HK-2 (cell line): Measurements from ENCODE around the gene TNNI3K.

ENCODE experiments used
- DNase-seq: peaks from one replicate; pipeline ENCODE4 v3.0.0-alpha.2; 2018; ENCODE audit not compliant: unreplicated experiment

Gene TNNI3K

GRCh38 chr1:74392186-74392585 is 157.0 kb downstream of the TNNI3K start:
- no peak for DNase-seq

DNA sequence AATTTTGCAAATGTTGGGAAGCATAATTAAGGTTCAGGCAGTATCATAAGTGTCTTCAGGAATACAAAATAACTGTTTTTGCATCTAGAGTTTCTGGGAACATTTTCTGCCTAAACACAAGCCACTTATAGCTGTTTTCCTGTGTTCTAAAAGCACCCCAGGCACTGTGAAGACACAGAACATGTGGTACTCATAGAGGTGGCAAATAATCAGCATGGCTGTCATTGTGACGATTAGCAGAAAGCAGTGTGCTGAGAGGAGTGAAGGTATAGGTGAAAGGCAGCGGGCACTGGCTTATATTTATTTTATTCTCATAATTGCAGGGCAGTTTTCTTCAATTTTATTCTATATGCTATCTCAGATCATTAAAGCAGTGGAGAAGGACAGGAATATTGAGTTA is 157.7 kb downstream of the TNNI3K start:
- DNase-seq: no peak

- no peak for DNase-seq
These were observed 160.4 kb downstream of the TNNI3K start for GRCh38 chr1:74395571-74395970.

GRCh38 chr1:74396462-74396861 is 161.3 kb downstream of the TNNI3K start:
- no peak for DNase-seq

- no peak for DNase-seq
These were observed 161.7 kb downstream of the TNNI3K start for GRCh38 chr1:74396933-74397332.

DNA sequence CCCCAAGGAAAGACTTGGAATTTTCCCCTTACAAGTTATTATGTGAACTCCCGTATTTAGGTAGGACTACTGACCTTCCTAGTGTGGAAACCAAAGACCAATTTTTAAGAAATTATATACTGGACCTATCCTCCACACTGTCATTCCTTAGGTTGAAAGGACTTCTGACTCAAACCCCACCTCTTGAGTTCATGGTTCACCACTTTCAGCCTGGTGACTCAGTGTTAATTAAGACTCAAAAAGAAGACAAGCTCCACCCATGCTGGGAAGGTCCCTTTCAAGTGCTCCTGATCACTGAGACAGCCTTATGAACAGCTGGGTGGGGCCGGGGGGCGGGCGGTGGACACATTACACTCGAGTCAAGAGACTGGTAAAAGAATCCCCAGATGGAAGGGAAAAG is 164.1 kb downstream of the TNNI3K start:
- DNase-seq: peak; percentile 8

DNA sequence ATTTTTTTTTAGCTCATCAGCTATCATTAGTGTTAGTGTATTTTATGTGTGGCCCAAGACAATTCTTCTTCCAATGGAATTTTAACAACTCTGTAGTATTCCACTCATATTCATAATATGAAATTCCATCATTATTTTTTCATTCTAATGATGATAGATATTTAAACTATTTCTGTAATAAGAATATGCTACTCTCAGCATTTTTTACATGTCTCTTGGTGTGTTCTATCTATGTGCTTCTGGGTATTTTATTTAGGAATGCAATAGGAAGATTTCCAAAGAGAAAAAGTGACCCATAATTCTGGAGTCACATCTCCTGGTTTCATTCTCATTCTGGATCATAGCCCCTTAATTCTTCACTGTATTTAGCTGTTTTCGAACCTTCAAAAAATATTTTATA is 167.7 kb downstream of the TNNI3K start:
- no peak for DNase-seq

GRCh38 chr1:74403606-74404005 is 168.4 kb downstream of the TNNI3K start:
- DNase-seq: no peak

GRCh38 chr1:74406759-74407158 is 171.6 kb downstream of the TNNI3K start:
- no peak for DNase-seq

DNA sequence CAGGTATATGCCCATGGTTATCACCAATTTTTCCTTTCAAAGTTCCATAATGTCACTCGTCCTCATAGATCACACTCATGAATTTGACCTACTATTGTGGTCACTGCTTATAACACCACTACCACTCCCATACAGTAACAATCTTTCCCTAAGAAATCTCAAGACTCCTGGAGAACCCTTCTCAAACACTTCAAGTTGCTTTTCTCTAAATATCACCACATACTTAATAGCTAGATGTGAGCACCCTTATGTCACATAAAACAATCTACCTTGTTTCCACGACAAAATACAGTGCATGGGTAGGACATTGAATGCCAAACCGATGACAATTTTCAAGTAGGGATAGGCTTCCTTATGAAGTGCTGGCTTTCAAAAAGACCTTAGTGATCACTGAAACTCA is 172.7 kb downstream of the TNNI3K start:
- DNase-seq: no peak

- no peak for DNase-seq
These were observed 177.1 kb downstream of the TNNI3K start for GRCh38 chr1:74412244-74412643.

DNA sequence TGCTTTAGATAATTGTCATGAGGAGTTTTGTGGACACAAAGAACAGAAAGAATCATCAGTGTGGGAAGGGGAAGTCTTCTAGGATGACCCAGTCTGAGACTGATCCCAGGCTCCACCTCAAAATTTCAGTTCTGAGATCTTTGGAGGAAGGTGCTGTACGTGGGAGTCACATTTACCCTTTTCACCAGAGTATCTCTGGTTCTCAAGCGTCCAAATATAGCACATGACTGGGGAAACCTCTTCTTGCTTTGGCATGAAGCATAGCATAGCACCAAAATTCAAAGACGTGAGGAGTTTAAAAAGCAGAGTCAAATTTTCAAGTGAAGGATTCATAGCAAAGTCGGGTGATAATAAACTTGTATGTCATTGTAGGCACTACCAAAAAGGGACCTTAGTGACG is 180.7 kb downstream of the TNNI3K start:
- DNase-seq: no peak

DNA sequence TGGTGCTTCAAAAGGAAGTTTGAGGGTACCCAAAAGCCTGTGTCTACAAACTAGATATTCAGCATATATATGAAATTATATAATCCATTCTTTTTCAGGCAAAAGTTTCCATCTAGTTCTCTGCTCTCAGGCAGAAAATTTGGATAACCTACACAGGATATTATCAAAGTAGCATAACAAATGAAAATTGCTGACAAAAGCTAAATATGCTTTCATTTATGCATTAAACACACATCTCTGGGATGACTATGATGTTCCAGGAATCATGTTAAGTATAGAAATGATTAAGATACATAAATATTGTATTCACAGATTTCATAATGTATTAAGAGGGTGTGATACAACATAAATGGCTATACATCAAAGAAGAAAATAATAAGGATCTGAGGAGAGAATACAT is 184.4 kb downstream of the TNNI3K start:
- no peak for DNase-seq

DNA sequence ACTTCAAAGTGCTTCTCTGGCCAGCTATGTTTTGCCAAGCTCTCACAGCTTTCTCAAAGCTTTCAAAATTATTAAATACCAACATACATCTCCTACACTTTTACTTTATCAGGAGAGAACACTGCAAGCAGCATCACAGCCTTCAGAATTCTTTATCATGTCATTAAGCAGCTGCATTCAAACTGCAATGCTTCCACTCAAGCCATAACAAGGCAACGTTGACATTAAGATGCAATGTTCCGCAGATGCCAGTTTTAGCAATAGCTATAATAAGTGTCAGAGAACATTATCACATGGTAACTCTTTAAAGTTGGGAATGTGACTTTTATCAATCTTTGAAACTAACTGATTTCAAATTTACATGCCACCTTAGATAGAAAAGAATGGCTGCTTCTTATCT is 185.3 kb downstream of the TNNI3K start:
- DNase-seq: no peak

DNA sequence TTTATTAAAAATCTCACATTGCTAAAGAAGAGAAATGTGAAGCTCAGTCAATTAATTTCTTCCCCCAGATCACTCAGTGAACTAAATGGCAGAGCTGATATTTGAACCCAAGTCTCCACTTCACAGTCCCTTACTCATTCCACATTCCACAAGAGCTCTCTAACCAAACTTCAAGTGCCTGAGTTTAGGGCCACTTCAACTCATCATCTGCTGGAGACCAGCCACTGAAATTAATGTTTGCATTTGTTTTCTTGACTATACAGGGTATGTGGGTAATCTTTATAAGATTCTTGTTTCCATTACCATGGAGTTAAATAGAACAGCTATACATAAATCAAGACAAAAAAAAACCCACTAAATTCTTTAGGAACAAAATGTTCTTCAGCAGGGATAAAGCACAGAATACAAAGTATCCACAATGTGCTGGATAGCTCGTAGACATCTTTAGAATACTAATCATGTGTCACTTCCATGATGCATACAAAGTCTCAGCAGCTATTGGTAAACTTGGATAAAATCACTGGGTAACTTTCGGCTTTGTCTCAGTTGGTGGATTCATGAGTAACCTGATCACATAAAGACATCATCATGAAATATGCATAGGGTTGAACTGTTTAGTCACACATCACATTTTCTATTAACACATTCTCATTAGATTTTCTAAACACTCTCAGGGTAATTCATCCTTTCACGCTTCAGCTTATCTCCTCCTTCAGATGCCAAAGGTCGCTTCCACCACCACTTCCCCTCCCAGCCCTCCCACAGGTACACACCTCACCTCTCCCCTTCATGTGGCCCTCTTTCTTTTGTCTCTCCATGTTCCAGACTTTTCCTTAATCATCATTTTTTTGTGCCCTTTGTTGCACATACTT is 187.5 kb downstream of the TNNI3K start:
- no peak for DNase-seq

- DNase-seq: no peak
These were observed 188.3 kb downstream of the TNNI3K start for GRCh38 chr1:74423471-74423870.

GRCh38 chr1:74425676-74426075 is 190.5 kb downstream of the TNNI3K start:
- no peak for DNase-seq

DNA sequence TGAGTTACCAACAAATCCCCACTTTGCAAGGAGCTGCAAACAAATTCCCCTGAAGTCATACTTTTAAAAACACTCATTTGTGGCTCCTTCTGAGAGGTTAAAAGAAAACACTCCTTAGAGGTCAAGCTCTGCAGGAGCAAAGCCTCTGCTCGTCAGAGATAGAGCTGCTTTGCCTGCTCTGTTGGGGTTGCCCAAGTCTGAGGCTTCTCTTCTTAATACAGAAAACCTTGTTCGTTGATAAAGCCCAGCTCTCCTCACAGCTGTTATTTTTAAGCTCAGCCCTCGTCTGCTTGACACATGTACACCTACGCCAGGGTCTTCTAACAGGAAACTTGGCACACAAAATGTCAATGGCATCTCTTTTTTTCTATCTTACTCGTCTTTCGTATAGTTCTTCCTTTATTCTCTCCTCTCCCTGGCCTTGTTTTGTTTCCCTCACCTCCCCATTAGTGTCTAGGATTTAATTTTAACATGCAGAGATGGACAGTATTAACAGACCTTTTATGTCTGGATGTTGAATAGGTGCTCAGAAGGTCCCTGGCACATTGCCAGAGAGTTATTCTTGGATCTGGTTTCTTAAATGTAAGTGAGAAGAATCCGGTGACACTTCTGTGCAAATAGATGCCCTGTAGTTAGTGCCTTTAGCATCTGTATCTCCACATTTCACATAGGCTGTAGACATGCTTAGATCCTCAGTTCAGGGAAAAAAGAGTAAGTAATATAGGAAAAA is 191.2 kb downstream of the TNNI3K start:
- DNase-seq: no peak

DNA sequence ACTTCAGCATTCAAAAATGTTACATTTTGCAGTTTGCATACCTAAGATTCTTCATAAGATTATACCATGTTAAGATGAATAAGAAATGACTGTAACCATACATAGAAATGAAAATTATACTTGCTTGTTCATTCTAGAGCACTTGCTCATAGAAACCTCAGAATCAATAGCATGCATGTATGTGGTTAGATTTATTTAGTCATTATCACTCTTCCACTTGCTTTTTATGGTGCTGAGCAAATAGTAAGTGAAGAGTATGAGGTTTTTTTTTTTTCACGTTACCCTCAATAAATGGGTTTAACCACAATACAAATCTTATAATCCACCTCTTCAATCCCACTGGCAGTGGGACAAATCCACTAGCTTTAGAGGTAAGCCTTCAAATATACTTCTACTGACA is 192.5 kb downstream of the TNNI3K start:
- DNase-seq: no peak

GRCh38 chr1:74429580-74429979 is 194.4 kb downstream of the TNNI3K start:
- no peak for DNase-seq

DNA sequence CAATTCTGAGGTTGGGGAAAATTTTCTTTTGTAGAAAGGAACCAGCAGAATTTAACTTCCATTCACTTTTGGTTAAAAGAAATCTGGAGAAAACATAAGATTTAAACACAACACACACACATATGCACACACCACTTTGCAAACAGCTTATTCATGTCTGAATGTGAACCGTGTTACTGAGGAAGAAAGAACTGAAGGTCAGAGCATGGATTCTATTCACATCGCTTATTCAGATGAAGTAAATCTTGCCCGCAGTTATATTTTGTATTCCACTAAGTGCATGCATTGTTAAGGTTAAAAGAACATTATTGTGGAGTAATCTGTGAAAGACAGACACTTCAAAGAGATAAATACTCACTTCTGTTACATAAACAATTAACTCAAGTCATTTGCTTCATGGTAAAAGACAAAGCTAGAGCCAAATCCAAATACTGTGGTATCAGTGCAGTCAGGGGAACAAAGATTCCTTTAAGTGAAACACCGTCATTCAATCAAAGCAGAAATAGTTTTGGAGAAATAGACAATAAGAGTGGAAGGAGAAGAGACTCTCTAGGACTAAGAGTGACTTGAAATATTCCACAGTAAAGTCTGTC is 195.3 kb downstream of the TNNI3K start:
- DNase-seq: no peak

- DNase-seq: no peak
These were observed 196.3 kb downstream of the TNNI3K start for GRCh38 chr1:74431531-74431930.

DNA sequence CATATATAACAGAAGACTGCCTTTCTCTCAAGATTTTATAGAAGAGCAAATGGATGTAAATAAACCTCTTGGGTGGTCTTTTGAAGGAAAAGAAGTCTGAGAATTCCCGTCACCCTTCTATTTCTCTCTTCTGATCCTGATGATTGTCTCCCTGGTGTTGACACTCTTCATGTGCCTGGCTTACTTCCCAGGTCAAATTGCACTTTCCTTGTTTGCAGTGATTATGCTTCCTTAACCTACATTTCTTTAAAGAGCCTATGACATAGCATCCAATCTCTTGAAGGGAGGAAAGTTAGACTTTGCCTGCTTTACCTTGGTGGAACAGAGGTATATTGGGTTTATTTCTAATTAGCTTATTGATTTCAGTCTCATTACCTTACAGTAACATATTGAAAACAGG is 197.1 kb downstream of the TNNI3K start:
- no peak for DNase-seq
